Suppressor macrophage treated with lipopolysaccharide for 4 hours (primary cell): ENCODE results near the gene KRTAP8-1.
A peak's percentile ranks its signal among the peaks of the same experiment; 100 is the strongest.

Experiments used
- DNase-seq: peaks from one replicate; pipeline ENCODE4 v3.0.0-alpha.2; 2020

KRTAP8-1 gene

GRCh38 chr21:30813174-30813573 lies at the start of gene KRTAP8-1:
Gene KRTAP8-1, minus strand, starts transcription at chr21:30813274. Its CDS starts 54 bp downstream, at chr21:30813220.
- DNase-seq, result no peak

- DNase-seq, result no peak
Measured at GRCh38 chr21:30847627-30848500, 34.8 kb upstream of the KRTAP8-1 start.

- no peak for DNase-seq
Measured at GRCh38 chr21:30842990-30843389, 29.9 kb upstream of the KRTAP8-1 start.

DNA sequence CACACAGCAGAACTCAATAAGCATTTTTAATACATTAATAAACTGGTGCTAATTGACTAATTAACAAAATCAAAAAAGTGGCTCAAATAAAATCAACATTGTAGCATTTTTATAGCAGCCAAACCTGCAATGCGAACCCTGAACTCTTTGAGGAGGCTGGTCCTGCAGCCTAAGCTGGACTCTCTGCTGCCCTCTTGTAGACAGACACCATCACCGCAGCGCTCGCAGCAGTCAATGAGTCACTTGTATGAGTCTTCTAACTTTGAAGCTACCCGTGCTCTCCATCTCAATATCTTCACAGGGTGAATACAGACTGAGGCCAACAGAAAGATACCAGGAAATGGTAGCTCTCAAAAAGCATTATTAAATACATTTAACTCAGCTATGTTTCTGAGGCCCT lies 26.2 kb upstream of the KRTAP8-1 start:
- peak; percentile 18 for DNase-seq

DNA sequence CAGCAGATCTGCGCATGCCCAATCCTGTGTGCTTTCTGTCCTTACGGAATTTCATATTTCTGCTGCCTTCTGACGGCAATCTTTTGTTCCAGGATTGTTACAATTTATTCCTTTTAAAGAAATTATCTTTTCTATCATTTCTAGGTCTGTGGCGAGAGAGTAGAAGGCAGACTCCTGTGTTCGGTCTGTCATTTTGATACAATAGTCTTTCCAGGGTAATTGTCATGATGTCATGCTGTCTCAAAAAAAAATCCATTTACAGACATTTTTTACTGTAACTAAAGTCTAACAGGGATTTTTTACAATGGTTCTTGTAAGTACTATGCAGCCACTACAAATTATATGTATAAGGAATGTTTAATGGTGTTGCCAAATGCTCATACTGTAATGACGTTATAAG lies 25.5 kb upstream of the KRTAP8-1 start:
- no peak for DNase-seq

DNA sequence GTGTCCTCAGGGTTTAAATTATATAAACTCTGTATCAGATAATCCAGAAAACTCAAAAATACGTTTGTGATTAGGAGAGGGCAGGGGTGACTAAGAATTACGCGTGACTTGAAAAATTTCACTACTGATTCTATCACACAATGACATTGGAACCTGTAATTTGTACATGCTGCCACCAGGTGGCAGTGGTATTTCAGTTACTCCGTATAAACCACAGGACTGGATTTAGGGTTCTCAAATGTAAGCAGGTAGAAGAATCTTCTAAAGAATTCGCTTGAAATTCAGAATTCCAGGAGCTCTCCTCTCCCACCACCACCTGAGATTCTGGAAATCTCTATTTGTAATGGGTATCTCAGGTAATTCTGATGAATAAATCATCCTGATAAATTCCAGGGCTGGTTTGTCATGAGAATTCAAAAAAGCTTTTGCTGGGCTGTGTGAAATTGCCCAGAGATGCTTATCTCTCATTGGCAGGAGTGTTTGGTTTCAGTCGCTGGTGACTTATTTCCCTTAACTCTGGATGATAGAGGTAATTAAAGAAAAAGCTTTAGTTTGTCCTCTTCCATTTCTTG lies 18.2 kb upstream of the KRTAP8-1 start:
- peak; percentile 65 for DNase-seq

DNA sequence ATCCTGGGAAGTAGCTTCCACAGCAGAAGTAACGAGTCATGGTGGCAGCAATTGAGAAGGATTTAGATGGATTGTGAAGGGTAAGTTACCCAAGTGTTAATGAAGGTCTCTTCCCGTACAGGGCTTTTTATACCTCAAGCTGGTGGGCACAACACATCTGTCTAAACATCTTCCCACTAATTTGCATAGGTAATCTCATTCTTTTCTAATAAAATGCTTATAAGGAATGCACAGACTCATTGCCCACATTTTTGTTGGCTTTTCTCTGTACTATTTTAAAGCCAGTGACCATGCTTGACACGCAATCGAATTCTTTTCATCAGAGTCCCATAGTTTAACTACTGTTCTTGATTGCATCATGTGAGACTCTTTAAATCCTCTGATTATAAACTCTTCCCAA lies 16.6 kb upstream of the KRTAP8-1 start, which contains the start of gene KRTAP7-1:
TSS of gene KRTAP7-1 (minus strand) at position 101 of the 400 bp plus-strand sequence. CDS start at position 40, 61 bp downstream.
- no peak for DNase-seq

DNA sequence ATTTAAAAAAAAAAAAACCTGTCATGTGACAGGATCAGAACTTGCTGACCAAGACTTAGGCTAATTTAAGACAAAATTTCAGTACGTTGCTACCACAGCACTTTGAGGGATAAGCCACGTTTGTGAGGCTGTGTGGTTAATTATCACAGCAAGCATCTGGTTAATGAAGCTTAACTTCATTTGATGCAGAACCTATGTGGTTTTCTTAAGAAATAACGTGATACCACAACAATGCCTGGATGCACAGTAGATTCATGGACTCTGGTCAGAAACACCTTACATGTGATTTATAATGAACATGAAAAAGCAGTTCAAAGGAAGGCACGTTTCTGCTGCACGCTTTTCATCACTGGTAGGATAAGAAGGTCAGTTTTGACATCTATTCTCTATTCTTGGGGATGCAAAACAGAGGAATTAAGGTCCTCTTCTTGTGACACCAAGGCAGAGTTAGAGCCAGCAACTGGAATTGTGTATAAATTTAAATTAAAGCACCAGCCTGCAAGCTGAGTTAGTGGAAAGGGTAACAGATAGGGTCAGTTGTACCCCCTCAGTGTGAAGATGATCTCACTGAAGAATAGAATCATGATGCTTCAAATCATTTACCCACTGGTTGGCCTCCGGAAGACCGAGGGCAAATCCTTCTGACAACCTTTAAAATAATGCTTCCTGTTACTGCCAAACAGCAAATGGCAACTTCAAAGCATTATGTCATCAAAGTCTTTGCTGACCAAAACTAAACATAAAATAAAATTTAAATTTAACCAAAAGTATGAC lies 6.0 kb upstream of the KRTAP8-1 start:
- DNase-seq, result no peak

GRCh38 chr21:30800605-30801004 lies 12.5 kb downstream of the KRTAP8-1 start:
- no peak for DNase-seq

- no peak for DNase-seq
Measured at GRCh38 chr21:30793581-30794314, 19.3 kb downstream of the KRTAP8-1 start.

- DNase-seq, result no peak
Measured at GRCh38 chr21:30779249-30779648, 33.8 kb downstream of the KRTAP8-1 start.

GRCh38 chr21:30769724-30770431 lies 43.2 kb downstream of the KRTAP8-1 start:
- DNase-seq, result no peak
